NCI-H2171 (cell line): Measurements from ENCODE around the gene CSF1R.

Source experiments
- DNase-seq: peaks from one replicate; lab custom pipeline; 2025; lab: John Stamatoyannopoulos, UW

CSF1R gene

DNA sequence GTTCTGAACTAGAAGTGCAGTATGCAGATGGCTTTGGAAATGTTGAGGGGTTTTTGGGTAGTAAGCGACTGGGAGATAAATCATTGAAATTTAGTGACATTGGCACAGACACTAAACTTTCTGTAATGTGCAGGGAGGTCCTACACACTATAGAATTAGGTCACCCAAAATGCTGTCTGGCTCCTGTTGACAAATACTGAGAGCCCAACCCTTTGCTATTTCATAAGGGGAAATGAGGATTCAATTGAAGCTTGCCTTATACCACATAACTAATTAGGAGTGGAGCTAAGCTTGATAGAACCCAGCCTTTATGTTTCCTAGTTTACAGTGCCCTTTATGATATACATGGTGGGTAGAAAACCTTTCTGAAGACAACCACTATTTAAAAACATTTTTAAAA, 63.2 kb downstream of the CSF1R start:
- DNase-seq = no peak

DNA sequence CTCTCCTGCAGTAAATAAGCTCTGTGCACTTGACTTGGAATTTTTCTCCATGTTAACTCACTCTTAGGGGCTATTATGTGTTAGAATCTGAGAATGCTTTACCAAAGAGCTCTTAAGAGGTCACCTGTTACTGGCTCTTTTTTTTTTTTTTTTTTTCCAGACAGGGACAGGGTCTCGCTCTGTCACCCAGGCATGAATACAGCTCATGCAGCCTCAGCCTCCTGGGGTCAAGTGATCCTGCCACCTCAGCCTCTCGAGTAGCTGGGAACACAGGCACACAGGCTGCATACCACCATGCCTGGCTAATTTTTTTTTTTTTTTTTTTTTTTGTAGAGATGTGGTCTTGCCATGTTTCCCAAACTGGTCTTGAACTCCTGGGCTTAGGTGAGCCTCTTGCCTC, 63.7 kb downstream of the CSF1R start:
- no peak for DNase-seq

DNA sequence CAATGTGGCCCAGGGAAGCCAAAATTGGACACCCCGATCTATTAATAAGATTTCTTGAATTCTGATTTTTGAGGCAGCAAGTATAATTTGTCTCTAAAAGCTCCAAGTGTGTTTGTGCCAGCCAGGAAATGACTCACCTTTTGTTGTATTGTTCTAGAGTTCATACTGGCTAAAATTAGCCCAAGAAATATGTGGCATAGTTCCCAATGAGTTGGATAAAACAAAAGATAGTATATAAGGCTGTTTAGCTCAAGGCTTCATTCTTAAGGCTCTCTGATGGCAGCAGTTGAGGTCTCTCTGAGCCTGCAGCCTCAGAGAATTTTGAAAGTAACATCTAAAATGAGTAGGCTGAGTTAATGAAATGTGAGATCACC, 64.2 kb downstream of the CSF1R start:
- DNase-seq = no peak

DNA sequence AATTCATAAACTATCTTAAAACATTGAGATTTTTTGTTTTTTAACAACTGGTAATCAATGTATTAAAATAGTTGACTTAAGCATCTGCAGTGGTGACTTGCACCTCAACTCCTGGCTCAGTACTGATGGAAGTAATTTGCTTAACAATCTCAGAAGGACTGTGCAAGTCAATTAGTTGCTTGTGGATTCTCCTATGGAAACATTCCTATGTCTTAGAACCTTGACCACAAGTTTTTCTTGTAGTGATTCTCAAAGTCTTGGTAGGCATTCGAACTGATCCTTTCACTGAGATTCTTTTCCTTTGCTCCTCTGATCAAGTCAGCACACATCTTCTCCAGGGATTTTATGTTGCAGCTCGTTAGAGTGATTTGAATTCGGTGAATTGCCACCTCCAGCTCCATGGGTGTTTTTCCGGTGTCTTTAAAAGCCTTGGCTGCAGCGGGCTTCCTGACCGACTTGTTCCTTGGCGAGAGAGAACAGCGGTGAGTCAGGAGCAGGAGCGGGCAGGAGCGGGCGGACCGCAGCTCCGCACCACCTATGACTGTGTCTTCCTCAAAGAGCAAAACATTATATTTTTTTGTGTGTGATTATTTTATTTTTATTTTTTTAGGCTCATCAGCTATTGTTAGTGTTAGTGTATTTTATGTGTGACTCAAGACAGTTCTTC, 64.7 kb downstream of the CSF1R start:
- no peak for DNase-seq

DNA sequence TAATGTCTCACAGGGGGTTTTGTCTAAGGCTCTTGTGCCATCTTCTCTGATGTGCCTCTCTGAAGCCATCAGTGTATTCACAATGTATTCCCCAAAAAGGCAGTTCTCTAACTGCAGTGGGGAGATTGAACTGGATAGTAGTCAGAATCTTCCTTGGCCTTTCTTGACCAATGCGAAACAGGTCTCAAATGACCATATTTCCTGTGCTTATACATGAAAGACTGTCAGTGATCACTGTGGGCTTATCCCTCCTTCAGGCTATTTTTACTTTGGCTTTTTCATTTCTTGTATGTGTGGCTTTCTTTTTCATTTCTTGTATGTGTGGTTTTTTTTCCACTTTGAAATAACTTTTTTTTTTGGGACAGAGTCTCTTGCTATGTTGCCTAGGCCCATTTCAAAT, 66.1 kb downstream of the CSF1R start:
- no peak for DNase-seq

DNA sequence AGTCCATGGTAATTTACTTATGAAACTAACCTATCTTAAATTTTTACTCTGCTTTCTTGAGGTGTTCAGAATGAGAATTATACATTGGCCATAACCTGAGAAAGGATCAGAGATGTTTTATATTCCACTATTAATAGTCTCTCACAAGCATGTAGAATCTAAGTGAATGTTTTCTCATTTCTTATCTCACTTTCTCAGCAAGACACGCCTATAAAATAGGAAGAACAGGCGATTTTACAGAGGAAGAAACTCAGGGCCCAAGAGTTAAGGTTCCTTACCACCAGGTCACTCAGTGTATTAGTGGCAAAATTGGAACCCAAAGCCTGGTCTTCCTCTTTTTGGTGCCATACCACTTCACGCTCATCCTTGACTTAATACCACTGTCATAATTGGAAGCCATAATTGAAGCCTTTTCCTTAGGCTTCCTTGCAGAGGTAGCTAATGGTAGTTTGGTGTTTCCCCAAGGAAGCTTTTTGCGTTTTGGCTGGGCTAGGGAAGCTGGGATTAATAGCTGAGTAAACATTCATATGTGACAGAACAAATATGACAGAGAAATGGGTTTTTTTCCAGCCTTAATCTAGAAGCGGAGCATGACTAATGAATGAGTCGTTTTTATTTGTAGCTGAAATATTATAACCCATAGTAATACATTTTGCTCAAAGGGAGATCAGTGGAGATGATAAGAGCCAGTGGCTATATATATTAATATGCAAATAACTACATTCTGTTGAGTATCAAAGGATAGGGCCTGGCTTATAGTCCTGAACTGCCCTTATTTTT, 68.9 kb downstream of the CSF1R start:
- no peak for DNase-seq

DNA sequence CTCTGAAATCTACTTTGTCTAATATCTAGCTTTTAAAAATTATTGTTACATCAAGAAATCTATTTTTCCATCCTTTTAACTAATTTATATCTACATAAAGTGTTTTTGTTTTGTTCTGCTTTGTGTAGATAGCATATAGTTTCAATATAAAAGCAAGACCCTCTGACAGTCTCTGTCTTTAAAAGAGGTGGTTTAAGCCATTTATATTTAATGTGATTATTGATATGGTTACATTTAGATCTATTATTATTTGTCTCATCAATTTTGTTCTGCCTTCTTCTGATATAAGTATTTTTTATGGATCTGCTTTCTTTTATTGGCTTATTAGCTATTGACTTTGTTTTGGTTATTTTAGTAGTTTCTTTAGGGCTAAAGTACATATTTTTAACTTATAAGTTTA, 69.8 kb downstream of the CSF1R start:
- no peak for DNase-seq

DNA sequence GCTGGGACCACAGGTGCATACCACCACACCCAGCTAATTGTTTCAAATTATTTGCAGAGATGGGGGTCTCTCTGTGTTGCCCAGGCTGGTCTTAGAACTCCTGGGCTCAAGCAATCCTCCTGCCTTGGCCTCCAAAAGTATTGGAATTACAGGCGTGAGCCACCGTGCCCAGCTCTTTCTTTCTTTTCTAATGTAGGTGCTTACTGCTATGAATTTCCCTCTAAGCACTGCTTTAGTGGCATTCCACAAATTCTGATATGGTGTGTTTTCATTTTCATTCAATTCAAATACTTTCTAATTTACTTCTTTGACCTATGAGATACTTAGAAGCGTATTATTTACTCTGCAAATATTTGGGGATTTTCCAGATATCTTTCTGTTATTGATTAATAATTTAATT, 70.9 kb downstream of the CSF1R start:
- DNase-seq = no peak

DNA sequence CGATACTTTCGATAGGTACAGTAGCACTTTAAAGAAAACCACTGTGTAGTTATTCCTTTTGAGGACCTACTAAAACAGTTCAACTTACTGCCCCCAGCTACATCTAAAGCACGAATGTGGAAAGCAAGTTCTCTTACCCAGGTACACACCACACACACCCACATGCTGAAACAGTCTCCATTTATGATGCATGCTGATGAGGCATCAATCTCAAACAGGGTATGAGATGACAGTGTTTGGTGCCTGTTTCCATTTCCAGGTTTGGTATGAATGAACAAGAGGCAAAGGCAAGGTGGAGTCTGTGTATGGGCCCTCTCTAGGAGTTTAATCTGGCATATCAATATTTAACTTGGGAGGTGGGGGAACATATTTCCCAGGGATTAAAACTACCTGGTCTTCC, 71.9 kb downstream of the CSF1R start:
- DNase-seq = no peak

DNA sequence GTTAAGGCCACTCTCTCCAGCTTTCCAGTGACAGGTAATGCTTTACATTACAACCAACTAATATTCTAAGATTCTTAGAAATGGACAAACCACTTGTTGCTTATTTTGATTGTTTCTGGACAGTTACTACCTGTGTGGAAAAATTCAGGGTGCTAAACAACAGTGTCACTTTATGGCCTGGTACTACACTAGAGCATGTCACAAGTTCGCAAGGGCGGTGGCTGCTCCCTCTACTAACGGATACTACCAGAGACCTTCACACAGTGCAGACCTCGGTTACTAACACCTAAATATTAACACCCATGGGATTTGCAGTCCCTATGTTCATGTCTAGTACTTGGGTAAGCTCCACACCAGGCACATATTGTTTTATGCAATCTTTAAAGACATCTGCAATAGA, 72.4 kb downstream of the CSF1R start:
- no peak for DNase-seq

DNA sequence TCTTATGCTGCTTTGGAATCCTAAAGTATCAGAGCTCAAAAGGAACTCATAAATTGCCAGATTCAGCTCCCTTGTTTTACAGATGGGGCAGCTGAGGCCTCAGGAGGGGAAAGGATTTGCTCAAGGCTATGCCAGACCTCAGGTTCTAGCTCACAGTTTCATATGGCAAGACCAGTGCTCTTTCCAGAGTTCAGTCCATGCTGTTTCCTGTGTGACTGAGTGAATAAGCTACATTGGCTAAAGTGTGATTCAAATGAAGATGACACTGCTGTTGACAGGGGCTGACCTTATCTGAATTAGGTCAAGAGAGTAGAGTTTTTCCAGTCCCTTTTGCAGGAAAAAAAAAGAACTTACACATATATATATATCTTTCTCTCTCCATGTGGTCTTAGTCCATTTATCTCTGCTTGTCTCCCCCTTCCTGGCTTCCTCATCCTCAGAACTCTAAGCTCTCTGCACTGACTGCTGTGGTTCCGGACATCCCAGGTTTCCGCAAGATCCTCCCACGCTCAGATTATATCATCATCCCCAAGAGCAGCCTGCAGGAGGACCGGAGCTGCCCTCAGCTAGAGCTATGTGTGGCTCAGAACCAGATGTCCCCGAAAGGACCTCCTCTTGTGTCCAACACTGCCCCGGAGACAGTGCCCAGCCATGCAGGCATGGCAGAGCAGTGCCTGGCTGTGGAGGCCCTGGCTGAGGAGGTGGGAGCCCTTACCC, 76.5 kb downstream of the CSF1R start:
- DNase-seq = no peak

DNA sequence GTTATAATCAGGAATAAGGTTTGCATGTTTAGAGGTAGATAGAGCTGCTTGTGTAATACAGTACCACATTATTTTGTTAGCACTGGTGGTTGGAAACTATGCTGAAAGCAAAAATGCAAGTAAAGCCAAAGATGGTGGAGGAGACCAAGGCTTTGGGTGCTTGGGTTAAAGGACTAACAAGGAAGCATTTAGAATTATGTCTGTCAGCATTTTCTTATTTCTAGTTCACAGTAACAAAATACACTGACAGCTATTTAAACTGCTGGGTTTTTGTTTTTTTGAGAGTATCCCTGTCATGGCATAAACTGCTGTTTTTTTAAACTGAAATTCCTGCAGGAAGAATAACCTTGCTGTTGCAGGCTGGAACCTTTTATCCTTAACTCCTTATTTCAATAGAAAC, 79.3 kb downstream of the CSF1R start:
- DNase-seq = no peak

DNA sequence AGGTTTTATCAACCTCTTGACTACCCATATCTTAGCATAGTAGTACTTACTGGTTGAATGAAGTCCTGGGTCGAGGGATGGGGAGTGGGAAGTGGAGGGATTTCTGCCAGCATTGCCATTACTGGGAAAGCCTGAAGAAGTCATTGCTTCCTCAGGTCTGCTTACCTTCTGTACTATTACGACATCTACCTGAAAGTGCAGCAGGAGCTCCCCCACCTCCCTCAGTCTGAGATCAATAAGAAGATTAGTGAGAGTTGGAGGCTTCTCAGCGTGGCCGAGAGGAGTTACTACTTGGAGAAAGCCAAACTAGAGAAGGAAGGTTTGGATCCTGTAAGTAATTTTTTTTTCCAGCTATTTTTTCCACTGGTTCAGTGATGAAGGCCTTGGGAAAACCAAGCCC, 80.0 kb downstream of the CSF1R start:
- DNase-seq = no peak
